DMS 273 treated with DMSO at 0.1 percent for 48 hours (cell line): ENCODE measurements around the gene PTRHD1.
A peak's percentile ranks its signal among the peaks of the same experiment; 100 is the strongest.

Experiments used
- DNase-seq: peaks from one replicate; lab custom pipeline; 2025; lab: John Stamatoyannopoulos, UW

The PTRHD1 gene

GRCh38 chr2:24830351-24830750, 37.2 kb upstream of the PTRHD1 start:
- no peak for DNase-seq

- no peak for DNase-seq
These were observed 35.2 kb upstream of the PTRHD1 start for GRCh38 chr2:24828238-24828996.

- DNase-seq = peak; percentile 59
These were observed 34.4 kb upstream of the PTRHD1 start for GRCh38 chr2:24827321-24828237.

GRCh38 chr2:24826773-24827145, 33.6 kb upstream of the PTRHD1 start:
- DNase-seq = no peak

- DNase-seq = no peak
These were observed 32.9 kb upstream of the PTRHD1 start for GRCh38 chr2:24825883-24826772.

GRCh38 chr2:24824966-24825882, 32.0 kb upstream of the PTRHD1 start:
- DNase-seq = no peak

- no peak for DNase-seq
These were observed 30.9 kb upstream of the PTRHD1 start for GRCh38 chr2:24824071-24824588.

GRCh38 chr2:24822049-24822706, 29.0 kb upstream of the PTRHD1 start:
- no peak for DNase-seq

GRCh38 chr2:24821433-24821891, 28.3 kb upstream of the PTRHD1 start:
- no peak for DNase-seq

GRCh38 chr2:24820598-24821432, 27.6 kb upstream of the PTRHD1 start:
- no peak for DNase-seq

GRCh38 chr2:24820175-24820513, 27.0 kb upstream of the PTRHD1 start:
- DNase-seq = no peak

GRCh38 chr2:24819442-24820174, 26.4 kb upstream of the PTRHD1 start:
- no peak for DNase-seq

GRCh38 chr2:24818721-24819167, 25.6 kb upstream of the PTRHD1 start:
- no peak for DNase-seq

GRCh38 chr2:24816884-24817283, 23.7 kb upstream of the PTRHD1 start:
- DNase-seq = no peak

- DNase-seq = no peak
These were observed 23.2 kb upstream of the PTRHD1 start for GRCh38 chr2:24816404-24816803.

GRCh38 chr2:24815171-24815570, 22.0 kb upstream of the PTRHD1 start:
- DNase-seq = no peak

- no peak for DNase-seq
These were observed 21.3 kb upstream of the PTRHD1 start for GRCh38 chr2:24814516-24814915.

- no peak for DNase-seq
These were observed 20.5 kb upstream of the PTRHD1 start for GRCh38 chr2:24813691-24814137.
